K562 (cell line): ENCODE results near the gene PIK3R6. TPM values are rescaled to one million over a fixed set of nuclear protein-coding genes. Genes with fewer than 3 reads are reported as not detected.

ENCODE experiments used
- ATAC-seq: fragments of 200-7000 bp; cut with Tn5 transposase; 3 replicates; pipeline ENCODE4 v1.9.1; 2020; ENCODE audit warnings: moderate library complexity
- BruUV-seq: library from RNA; stranded (reverse); fragments of 400-500 nt; replicated peaks from 2 replicates; lab custom pipeline; 2021; lab: Mats Ljungman, UMichigan
- CTCF ChIA-PET: fragments of 300-600 bp; formaldehyde crosslinking; extraction: SDS; loops from one replicate; lab custom pipeline; 2021; ENCODE audit warnings: low intra/inter-chr PET ratio; lab: Yijun Ruan, JAX
- POLR2A ChIA-PET: fragments of 300-600, 350-650 bp; sonication (Branson Sonifier 250); formaldehyde crosslinking; extraction: SDS; loops from one replicate; lab custom pipeline; 2021; ENCODE audit warnings: antibody characterized with exemption, inconsistent platforms; lab: Yijun Ruan, JAX
- DNase-seq, 4 experiments: peaks; one replicate each; pipeline versions ENCODE4 v3.0.0 to v3.0.0-alpha.2; 2011 to 2018; ENCODE audit warnings: low spot score in 3 of 4, mixed read lengths in 3 of 4; ENCODE audit errors: extremely low read depth in 1 of 4
- FAIRE-seq: peaks from 2 replicates; lab custom pipeline; 2011; peaks lifted over from hg19 to GRCh38; lab: Jason Lieb, UNC
- H2AFZ ChIP-seq: 2 replicates; pipeline ENCODE4 v1.6.0; 2011; ENCODE audit warnings: low read depth, low read length, control low read depth, inconsistent platforms
- H3K27ac ChIP-seq: fragments of 200-600 bp; 3 replicates; pipeline ENCODE4 v1.8.0; 2011; ENCODE audit warnings: low read depth, mild to moderate bottlenecking, control low read depth, inconsistent platforms, low read length, moderate library complexity, mixed read lengths; ENCODE audit errors: extremely low read depth
- H3K27me3 ChIP-seq, 2 experiments: fragments of 300-600 bp in 1 of 2; 2 replicates in 1 of 2; 3 replicates in 1 of 2; pipeline versions ENCODE4 v1.6.0 to v1.8.0; 2011; ENCODE audit warnings: inconsistent platforms in 2 of 2, low read length in 2 of 2, mild to moderate bottlenecking in 1 of 2, mixed read lengths in 1 of 2, moderate library complexity in 1 of 2; ENCODE audit not compliant: control insufficient read depth in 2 of 2, insufficient read depth in 2 of 2
- H3K36me3 ChIP-seq: fragments of 300-600 bp; 3 replicates; pipeline ENCODE4 v1.8.0; 2011; ENCODE audit warnings: mild to moderate bottlenecking, low read length, inconsistent platforms; ENCODE audit not compliant: control insufficient read depth, insufficient read depth
- H3K4me1 ChIP-seq, 2 experiments: fragments of 200-600 bp in 1 of 2; replicated peaks in 1 of 2; 2 replicates in 1 of 2; 3 replicates in 1 of 2; pipeline versions ENCODE4 v1.5.1 to v1.8.0; 2011; ENCODE audit warnings: inconsistent platforms in 2 of 2, low read length in 2 of 2, mild to moderate bottlenecking in 1 of 2, mixed read lengths in 1 of 2, moderate library complexity in 1 of 2; ENCODE audit not compliant: control insufficient read depth in 2 of 2, insufficient read depth in 2 of 2
- H3K4me2 ChIP-seq: 2 replicates; pipeline ENCODE4 v1.6.1; 2011; ENCODE audit warnings: low read length, control low read depth, inconsistent platforms, mixed read lengths; ENCODE audit not compliant: insufficient read depth
- H3K4me3 ChIP-seq: fragments of 200-600 bp; sonication (generic), shearing (Covaris generic); 2 replicates; pipeline ENCODE4 v1.5.1; 2016; ENCODE audit warnings: control low read depth, inconsistent platforms
- H3K79me2 ChIP-seq: fragments of 200-600 bp; 3 replicates; pipeline ENCODE4 v1.8.0; 2011; ENCODE audit warnings: low read length, inconsistent platforms; ENCODE audit not compliant: control insufficient read depth, insufficient read depth
- H3K9ac ChIP-seq, 2 experiments: 2 replicates each; pipeline versions ENCODE4 v1.6.0 to v1.6.1; 2011; ENCODE audit warnings: low read depth in 2 of 2, low read length in 2 of 2, control low read depth in 1 of 2, inconsistent platforms in 1 of 2, mild to moderate bottlenecking in 1 of 2, mixed read lengths in 1 of 2; ENCODE audit not compliant: insufficient read depth in 1 of 2
- H3K9me1 ChIP-seq: one replicate; pipeline ENCODE4 v1.6.0; 2011; ENCODE audit warnings: inconsistent platforms, mild to moderate bottlenecking, low read length, moderate library complexity; ENCODE audit not compliant: control insufficient read depth, insufficient read depth
- H3K9me3 ChIP-seq: replicated peaks from 2 replicates; pipeline ENCODE4 v1.5.1; 2011; ENCODE audit warnings: low read depth, low read length, inconsistent platforms; ENCODE audit not compliant: control insufficient read depth, insufficient read depth
- H4K20me1 ChIP-seq: replicated peaks from 2 replicates; pipeline ENCODE4 v1.6.1; 2011; ENCODE audit warnings: low read length, inconsistent platforms, mixed read lengths; ENCODE audit not compliant: control insufficient read depth, insufficient read depth
- BDP1 ChIP-seq: IDR thresholded peaks from 3 replicates; pipeline ENCODE4 v1.6.1; 2011; ENCODE audit not compliant: insufficient read length, insufficient read depth
- CHD4 ChIP-seq: fragments of 200-600 bp; sonication (generic); IDR thresholded peaks from 3 replicates; pipeline ENCODE4 v1.6.1; 2012; ENCODE audit warnings: low read depth, mild to moderate bottlenecking, mixed read lengths, low read length, inconsistent platforms; ENCODE audit not compliant: insufficient read depth, insufficient replicate concordance, poor library complexity, severe bottlenecking
- ERF ChIP-seq: fragments of 450-650 bp; formaldehyde crosslinking; IDR thresholded peaks from 2 replicates; pipeline ENCODE4 v1.4.0; 2020; ENCODE audit warnings: mild to moderate bottlenecking, mixed read lengths
- HOXB6 ChIP-seq: fragments of 250-450 bp; sonication (Bioruptor Pico); IDR thresholded peaks from 2 replicates; pipeline ENCODE4 v1.5.1; 2022; ENCODE audit warnings: mild to moderate bottlenecking, borderline replicate concordance
- NUFIP1 ChIP-seq: fragments of 450-650 bp; IDR thresholded peaks from 2 replicates; pipeline ENCODE4 v1.6.1; 2018; ENCODE audit not compliant: partially characterized antibody
- RCOR1 ChIP-seq, 2 experiments: IDR thresholded peaks; 2 replicates each; pipeline ENCODE4 v1.6.1; 2012; ENCODE audit warnings: low read depth in 2 of 2, low read length in 2 of 2, borderline replicate concordance in 1 of 2, improper control_type of control experiment in 1 of 2
- ZBTB8A ChIP-seq: fragments of 450-650 bp; IDR thresholded peaks from 2 replicates; pipeline ENCODE4 v1.6.1; 2018; ENCODE audit warnings: mild to moderate bottlenecking, moderate library complexity; ENCODE audit not compliant: partially characterized antibody
- ZNF408 ChIP-seq: fragments of 250-450 bp; sonication (Bioruptor Pico); IDR thresholded peaks from 2 replicates; pipeline ENCODE4 v1.4.0; 2020; ENCODE audit warnings: low read depth, mild to moderate bottlenecking, moderate library complexity
- WGBS: fragments of 100-300 bp; shearing (Covaris generic); methylation state at CpG from one replicate; pipeline ENCODE4 v1.1.6; 2016; ENCODE audit warnings: low coverage, mixed read lengths; ENCODE audit not compliant: insufficient coverage; ENCODE audit errors: missing lambda C conversion rate; 5-methylcytosine and 5-hydroxymethylcytosine counted together
- in situ Hi-C: fragments of 300-500 bp; cut with MboI; formaldehyde crosslinking; loops from 4 replicates; pipeline ENCODE4 v1.15.0; 2018; ENCODE audit warnings: inconsistent platforms, mixed read lengths
- intact Hi-C: fragments of 100-400 bp; cut with micrococcal nuclease; formaldehyde crosslinking; loops from 2 replicates; pipeline ENCODE4 v1.14.2; 2022
- polyA plus RNA-seq, 8 experiments: library from polyadenylated mRNA; depleted of rRNA in 4 of 8; stranded (reverse) in 5 of 8; unstranded in 3 of 8; fragments of >200 nt; fragmentation: Nextera tagmentation in 2 of 8; fragmentation: Illumina TruSeq in 1 of 8; extraction: Ambion mirVana in 2 of 8; extraction: Trizol in 1 of 8; gene quantifications; 2 replicates each; pipeline versions ENCODE4 v1.2.1 to v1.2.3, GENCODE V29; 2011 to 2014; ENCODE audit warnings: inconsistent platforms in 1 of 8, missing spikeins in 1 of 8
- total RNA-seq, 7 experiments: library from RNA; depleted of rRNA in 6 of 7; stranded (reverse); fragments of >200 nt in 6 of 7; fragmentation: Illumina TruSeq in 2 of 7; extraction: Trizol in 2 of 7; gene quantifications; 2 replicates each; pipeline versions ENCODE4 v1.2.1 to v1.2.3, GENCODE V29; 2011 to 2021; ENCODE audit warnings: low replicate concordance in 1 of 7
- TF ChIP-seq, protein P1 (sequence below), 2 experiments: fragments of 450-650 bp; IDR thresholded peaks; 2 replicates each; pipeline ENCODE4 v1.6.1; 2018; ENCODE audit warnings: mild to moderate bottlenecking in 2 of 2, low read depth in 1 of 2; ENCODE audit not compliant: partially characterized antibody in 2 of 2

Gene PIK3R6
- total and polyA plus RNA-seq, 9 of the 15 experiments (the other 6 are each of a cell fraction or from before 2014, with no cell fraction given) = 0.04 TPM; not detected in 8

DNA sequence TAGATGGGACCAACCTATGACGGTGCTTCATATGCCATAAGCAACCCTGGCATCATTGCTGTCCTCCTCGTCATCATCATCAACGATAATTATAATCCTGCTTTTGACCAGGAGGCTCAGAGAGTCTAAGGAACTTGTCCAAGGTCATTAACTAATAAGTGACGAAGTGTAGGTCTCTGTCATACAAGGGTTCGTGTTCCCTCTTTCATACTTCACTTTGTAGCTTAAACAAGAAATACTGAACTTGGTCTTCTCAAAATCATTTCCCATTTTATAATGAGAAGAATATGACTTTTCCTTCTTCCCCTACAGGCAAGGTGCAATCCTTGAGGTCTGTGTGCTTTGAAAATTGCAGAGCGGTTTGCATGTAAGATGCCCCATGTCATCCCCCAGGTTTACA lies 31.2 kb upstream of the PIK3R6 start (continued):
- TF ChIP-seq RCOR1 (IDR thresholded peaks at IDR 0.05; ENCODE audit: borderline replicate concordance in 1 of 2, low read depth in 2 of 2, low read length in 2 of 2) = no peak

DNA sequence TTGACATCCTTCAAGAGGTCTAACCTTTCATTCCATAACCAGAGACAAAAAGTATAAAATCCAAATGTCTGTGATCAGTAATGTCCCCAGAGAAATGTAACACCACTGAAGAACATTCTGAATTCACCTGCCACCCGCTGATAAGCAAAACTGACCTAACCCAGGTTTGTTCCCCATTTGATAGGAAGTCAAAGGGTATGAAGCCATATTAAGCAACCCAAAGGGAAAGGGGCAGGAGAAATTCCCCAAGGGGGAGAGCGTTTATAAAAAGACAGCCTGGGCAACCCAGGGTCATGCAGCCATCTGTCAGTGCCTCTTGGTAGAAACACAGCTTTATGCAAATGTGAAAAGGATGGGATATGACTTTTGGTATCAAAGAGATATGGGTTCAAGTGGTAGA lies 30.7 kb upstream of the PIK3R6 start:
- Histone ChIP-seq H3K4me3 (no peak overlapping the region), H3K4me2 (no peak overlapping the region)
- 10% methylated on average over 1 of the region's 2 CpGs for WGBS
- TF ChIP-seq, protein P1, sequence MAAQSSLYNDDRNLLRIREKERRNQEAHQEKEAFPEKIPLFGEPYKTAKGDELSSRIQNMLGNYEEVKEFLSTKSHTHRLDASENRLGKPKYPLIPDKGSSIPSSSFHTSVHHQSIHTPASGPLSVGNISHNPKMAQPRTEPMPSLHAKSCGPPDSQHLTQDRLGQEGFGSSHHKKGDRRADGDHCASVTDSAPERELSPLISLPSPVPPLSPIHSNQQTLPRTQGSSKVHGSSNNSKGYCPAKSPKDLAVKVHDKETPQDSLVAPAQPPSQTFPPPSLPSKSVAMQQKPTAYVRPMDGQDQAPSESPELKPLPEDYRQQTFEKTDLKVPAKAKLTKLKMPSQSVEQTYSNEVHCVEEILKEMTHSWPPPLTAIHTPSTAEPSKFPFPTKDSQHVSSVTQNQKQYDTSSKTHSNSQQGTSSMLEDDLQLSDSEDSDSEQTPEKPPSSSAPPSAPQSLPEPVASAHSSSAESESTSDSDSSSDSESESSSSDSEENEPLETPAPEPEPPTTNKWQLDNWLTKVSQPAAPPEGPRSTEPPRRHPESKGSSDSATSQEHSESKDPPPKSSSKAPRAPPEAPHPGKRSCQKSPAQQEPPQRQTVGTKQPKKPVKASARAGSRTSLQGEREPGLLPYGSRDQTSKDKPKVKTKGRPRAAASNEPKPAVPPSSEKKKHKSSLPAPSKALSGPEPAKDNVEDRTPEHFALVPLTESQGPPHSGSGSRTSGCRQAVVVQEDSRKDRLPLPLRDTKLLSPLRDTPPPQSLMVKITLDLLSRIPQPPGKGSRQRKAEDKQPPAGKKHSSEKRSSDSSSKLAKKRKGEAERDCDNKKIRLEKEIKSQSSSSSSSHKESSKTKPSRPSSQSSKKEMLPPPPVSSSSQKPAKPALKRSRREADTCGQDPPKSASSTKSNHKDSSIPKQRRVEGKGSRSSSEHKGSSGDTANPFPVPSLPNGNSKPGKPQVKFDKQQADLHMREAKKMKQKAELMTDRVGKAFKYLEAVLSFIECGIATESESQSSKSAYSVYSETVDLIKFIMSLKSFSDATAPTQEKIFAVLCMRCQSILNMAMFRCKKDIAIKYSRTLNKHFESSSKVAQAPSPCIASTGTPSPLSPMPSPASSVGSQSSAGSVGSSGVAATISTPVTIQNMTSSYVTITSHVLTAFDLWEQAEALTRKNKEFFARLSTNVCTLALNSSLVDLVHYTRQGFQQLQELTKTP (IDR thresholded peaks at IDR 0.05; ENCODE audit: low read depth in 1 of 2, partially characterized antibody in 2 of 2) = no peak
- no peak for TF ChIP-seq NUFIP1
- TF ChIP-seq ZBTB8A = no peak
- no peak for TF ChIP-seq CHD4
- no peak for TF ChIP-seq ZNF408
- TF ChIP-seq HOXB6 = no peak
- no peak for TF ChIP-seq ERF
- no peak for TF ChIP-seq BDP1
- TF ChIP-seq, all 486 proteins: peak for 0
- DNase-seq (no peak), ATAC-seq (no peak), FAIRE-seq (no peak)
- Histone ChIP-seq H3K9me3 (no peaks in the 10 kb centered on the region), H3K9ac (no peak overlapping the region), H4K20me1 (no peaks in the 10 kb centered on the region; the same call in 1 of the 2 replicates), H2AFZ (no peak overlapping the region), H3K27me3 (peaks cover 2 to 15% of the 10 kb centered on the region in 2 experiments; a peak in 2 of 5 replicates), H3K4me1 (no peaks in the 10 kb centered on the region; a peak in 2 of 5 replicates), H3K36me3 (no peaks in the 10 kb centered on the region), H3K79me2 (no peaks in the 10 kb centered on the region), H3K9me1 (no peaks in the 10 kb centered on the region), H3K27ac (no peak overlapping the region)
- intact Hi-C loops (loop anchor here (10.0 kb wide), 2 partner anchors 97 to 153 kb away; partner anchors contain the start of gene CCDC42), in situ Hi-C loops (no loop called here)
- BruUV-seq = no TSS peak
- CTCF ChIA-PET = no interaction called here
- POLR2A ChIA-PET = no interaction called here
